DND-41 (cell line): Measurements from ENCODE around the gene AGXT.

Experiments used
- EZH2 ChIP-seq: IDR thresholded peaks from 3 replicates; pipeline ENCODE4 v1.6.1; 2012; ENCODE audit warnings: borderline replicate concordance, low read depth, mild to moderate bottlenecking, moderate library complexity, low read length, inconsistent platforms; ENCODE audit not compliant: severe bottlenecking
- TF ChIP-seq, protein P1 (sequence below): IDR thresholded peaks from 2 replicates; pipeline ENCODE4 v1.5.1; 2012; ENCODE audit warnings: borderline replicate concordance, low read length, moderate library complexity, mild to moderate bottlenecking; ENCODE audit not compliant: poor library complexity, severe bottlenecking; ENCODE audit errors: extremely low read depth

DNA sequence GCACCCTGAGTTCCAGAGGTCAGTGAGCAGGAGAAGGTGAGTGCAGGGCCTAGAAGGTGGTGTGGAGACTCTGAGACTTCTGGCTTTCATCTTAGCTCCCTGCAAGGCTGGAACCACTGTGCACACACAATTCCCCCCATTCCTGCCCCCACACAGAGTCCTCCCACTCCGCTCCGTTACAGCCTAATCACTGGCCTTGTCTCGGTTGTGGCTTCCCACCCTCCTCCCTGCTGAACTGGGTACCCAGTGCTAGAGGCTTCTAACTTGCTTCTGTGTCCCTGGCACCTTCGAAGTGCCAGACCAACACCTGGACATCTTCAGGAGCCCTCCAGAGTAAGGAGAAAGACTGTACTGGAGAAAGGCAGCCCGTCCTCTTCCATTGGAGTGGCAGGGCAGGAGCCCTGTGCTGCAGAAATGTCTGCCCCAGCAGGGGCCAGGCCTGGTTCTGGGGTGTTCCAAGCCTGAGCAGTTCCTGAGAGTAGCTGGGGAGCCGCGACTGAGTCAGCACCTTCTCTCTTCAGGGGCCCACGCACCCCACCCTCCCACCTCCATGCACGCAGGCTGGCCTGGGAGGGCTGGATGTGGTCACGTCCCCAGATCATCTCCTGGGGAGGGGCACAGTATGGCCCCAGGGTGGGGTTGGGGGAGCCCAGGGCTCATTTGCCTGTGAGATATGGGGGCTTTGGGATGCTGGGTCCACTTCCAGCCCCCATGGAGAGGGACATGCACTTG, 60.9 kb downstream of the AGXT start:
- TF ChIP-seq, protein P1, sequence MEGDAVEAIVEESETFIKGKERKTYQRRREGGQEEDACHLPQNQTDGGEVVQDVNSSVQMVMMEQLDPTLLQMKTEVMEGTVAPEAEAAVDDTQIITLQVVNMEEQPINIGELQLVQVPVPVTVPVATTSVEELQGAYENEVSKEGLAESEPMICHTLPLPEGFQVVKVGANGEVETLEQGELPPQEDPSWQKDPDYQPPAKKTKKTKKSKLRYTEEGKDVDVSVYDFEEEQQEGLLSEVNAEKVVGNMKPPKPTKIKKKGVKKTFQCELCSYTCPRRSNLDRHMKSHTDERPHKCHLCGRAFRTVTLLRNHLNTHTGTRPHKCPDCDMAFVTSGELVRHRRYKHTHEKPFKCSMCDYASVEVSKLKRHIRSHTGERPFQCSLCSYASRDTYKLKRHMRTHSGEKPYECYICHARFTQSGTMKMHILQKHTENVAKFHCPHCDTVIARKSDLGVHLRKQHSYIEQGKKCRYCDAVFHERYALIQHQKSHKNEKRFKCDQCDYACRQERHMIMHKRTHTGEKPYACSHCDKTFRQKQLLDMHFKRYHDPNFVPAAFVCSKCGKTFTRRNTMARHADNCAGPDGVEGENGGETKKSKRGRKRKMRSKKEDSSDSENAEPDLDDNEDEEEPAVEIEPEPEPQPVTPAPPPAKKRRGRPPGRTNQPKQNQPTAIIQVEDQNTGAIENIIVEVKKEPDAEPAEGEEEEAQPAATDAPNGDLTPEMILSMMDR = no peak
- TF ChIP-seq EZH2 = no peak
